ENCODE measurements around the gene SMIM23. TPM values are rescaled to one million over a fixed set of nuclear protein-coding genes. Genes with fewer than 3 reads are reported as not detected.

Gene SMIM23
- total and polyA plus RNA-seq, 9 donors: not detected

DNA sequence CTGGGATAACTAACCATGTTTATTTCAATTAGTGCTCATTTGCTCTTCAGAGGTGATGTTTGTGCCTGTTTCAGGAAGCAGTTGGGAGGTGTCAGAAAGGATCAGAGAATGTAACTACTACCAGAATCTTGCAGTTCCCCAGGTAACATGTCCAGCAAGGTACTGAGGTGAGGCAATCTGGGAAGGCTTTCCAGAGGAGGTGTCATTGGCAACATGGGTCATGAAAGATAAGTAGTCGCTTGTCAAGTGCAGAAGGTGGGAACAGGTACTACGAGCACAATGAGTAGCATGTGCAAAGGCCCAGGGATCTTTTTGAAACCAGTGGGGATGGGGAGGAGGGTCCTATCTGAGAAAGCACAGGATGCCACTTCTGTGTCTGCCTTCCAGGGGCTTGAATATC lies 4.8 kb downstream of the SMIM23 start:
- no peak overlapping the region for H3K4me3 ChIP-seq (ENCODE audit: low read length)
- H3K9me3 ChIP-seq (replicated peaks; ENCODE audit: control insufficient read depth, low read depth, low read length): no peaks in the 10 kb centered on the region
- no peak overlapping the region for H3K27ac ChIP-seq (ENCODE audit: low read length)
- no peak for DNase-seq
- 92% methylated on average over 2 of the region's 2 CpGs for WGBS (ENCODE audit: insufficient coverage)
- H3K36me3 ChIP-seq (ENCODE audit: control insufficient read depth, insufficient read depth, low read length): no peaks in the 10 kb centered on the region
- no peaks in the 10 kb centered on the region for H3K27me3 ChIP-seq (ENCODE audit: control insufficient read depth, insufficient read depth, low read length)
- H3K4me1 ChIP-seq (ENCODE audit: control insufficient read depth, insufficient read depth, low read length): no peaks in the 10 kb centered on the region

DNA sequence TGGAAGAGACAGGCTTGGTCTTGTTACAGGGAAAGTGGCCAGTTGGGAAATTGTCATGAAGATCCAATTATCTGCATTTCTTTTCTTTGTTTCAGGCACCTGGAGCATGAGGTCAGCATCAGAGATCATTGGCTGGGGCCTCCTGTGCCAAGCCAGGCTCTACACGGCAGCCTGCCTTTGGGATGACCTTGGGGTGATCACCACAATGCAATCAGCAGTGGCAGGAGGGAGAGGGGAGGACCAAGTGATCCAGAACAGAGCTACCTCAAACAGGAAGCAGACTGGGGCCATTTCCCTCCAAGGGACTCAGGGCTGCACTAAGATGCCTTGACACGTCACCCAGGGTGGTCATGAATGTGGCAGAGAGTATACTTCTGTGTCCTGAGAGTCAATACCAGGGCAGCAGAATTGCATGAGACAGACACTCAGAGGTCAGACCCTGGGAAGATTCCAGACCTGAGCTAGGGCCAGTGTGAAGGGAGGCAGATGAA lies 8.9 kb downstream of the SMIM23 start:
- Histone ChIP-seq H3K9me3 (replicated peaks; ENCODE audit: control insufficient read depth, low read depth, low read length) (no peaks in the 10 kb centered on the region), H3K4me1 (ENCODE audit: control insufficient read depth, insufficient read depth, low read length) (no peaks in the 10 kb centered on the region), H3K4me3 (ENCODE audit: low read length) (no peak overlapping the region), H3K36me3 (ENCODE audit: control insufficient read depth, insufficient read depth, low read length) (no peaks in the 10 kb centered on the region), H3K27me3 (ENCODE audit: control insufficient read depth, insufficient read depth, low read length) (peaks cover 3% of the 10 kb centered on the region), H3K27ac (ENCODE audit: low read length) (no peak overlapping the region)
- WGBS (ENCODE audit: insufficient coverage): 78% methylated on average over 1 of the region's 2 CpGs
- no peak for DNase-seq

- no peaks in the 10 kb centered on the region for H3K36me3 ChIP-seq (ENCODE audit: control insufficient read depth, insufficient read depth, low read length)
- WGBS (ENCODE audit: insufficient coverage): 100% methylated on average over 2 of the region's 2 CpGs
- H3K4me1 ChIP-seq (ENCODE audit: control insufficient read depth, insufficient read depth, low read length): no peaks in the 10 kb centered on the region
- no peak for DNase-seq
- no peaks in the 10 kb centered on the region for H3K9me3 ChIP-seq (replicated peaks; ENCODE audit: control insufficient read depth, low read depth, low read length)
- H3K27ac ChIP-seq (ENCODE audit: low read length): no peak overlapping the region
- H3K4me3 ChIP-seq (ENCODE audit: low read length): no peak overlapping the region
- peaks cover 3% of the 10 kb centered on the region for H3K27me3 ChIP-seq (ENCODE audit: control insufficient read depth, insufficient read depth, low read length)
Observed at GRCh38 chr5:171795381-171795780, 9.8 kb downstream of the SMIM23 start.

DNA sequence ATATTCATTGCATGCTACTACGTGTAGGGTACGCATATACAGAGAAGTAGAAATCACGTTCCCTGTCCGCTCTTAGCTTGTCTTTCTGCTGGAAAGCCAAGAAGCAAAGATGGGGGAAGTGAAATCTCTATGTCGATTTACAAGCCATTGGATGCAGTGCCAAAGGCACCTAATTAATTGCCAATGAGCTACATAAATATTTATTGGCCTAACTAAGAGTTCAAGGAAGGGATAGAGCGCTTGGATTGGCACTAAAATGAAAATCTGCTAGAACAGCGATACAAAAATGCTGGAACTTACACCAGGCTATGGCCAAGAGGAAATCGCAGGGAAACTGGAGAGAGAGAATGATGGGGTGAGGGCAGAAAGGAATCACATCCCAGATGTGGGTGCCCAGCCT lies 10.8 kb downstream of the SMIM23 start:
- no peaks in the 10 kb centered on the region for H3K4me1 ChIP-seq (ENCODE audit: control insufficient read depth, insufficient read depth, low read length)
- peaks cover 3% of the 10 kb centered on the region for H3K27me3 ChIP-seq (ENCODE audit: control insufficient read depth, insufficient read depth, low read length)
- H3K36me3 ChIP-seq (ENCODE audit: control insufficient read depth, insufficient read depth, low read length): no peaks in the 10 kb centered on the region
- DNase-seq: no peak
- H3K4me3 ChIP-seq (ENCODE audit: low read length): no peak overlapping the region
- H3K27ac ChIP-seq (ENCODE audit: low read length): no peak overlapping the region
- WGBS (ENCODE audit: insufficient coverage): 71% methylated on average over 7 of the region's 8 CpGs
- H3K9me3 ChIP-seq (replicated peaks; ENCODE audit: control insufficient read depth, low read depth, low read length): no peaks in the 10 kb centered on the region

DNA sequence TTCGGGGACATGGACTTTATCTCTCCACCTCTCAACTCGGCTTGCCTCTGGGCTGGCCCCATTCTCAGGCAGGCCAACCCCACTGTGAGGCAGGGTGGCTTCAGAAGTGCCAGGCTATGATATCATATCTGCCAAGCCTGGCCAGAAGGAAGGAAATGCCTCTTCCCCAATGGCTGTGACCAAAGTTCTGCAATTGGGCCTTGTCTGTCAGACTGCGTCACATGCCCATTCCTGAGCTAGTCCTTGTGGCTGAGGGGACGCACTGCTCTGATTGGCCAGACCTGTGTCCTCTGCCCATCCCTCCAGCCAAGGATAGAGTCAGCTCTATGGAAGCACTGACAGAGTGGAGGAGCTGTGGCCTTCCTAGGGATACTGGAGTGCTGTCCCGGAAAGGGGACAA lies 11.9 kb downstream of the SMIM23 start:
- Histone ChIP-seq H3K4me3 (ENCODE audit: low read length) (no peak overlapping the region), H3K9me3 (replicated peaks; ENCODE audit: control insufficient read depth, low read depth, low read length) (no peaks in the 10 kb centered on the region), H3K27me3 (ENCODE audit: control insufficient read depth, insufficient read depth, low read length) (peaks cover 3% of the 10 kb centered on the region), H3K36me3 (ENCODE audit: control insufficient read depth, insufficient read depth, low read length) (no peaks in the 10 kb centered on the region), H3K4me1 (ENCODE audit: control insufficient read depth, insufficient read depth, low read length) (no peaks in the 10 kb centered on the region), H3K27ac (ENCODE audit: low read length) (no peak overlapping the region)
- 88% methylated on average over 3 of the region's 5 CpGs for WGBS (ENCODE audit: insufficient coverage)
- DNase-seq: no peak

- Histone ChIP-seq H3K27ac (ENCODE audit: low read length) (no peak overlapping the region), H3K4me3 (ENCODE audit: low read length) (no peak overlapping the region), H3K9me3 (replicated peaks; ENCODE audit: control insufficient read depth, low read depth, low read length) (no peaks in the 10 kb centered on the region), H3K36me3 (ENCODE audit: control insufficient read depth, insufficient read depth, low read length) (no peaks in the 10 kb centered on the region), H3K4me1 (ENCODE audit: control insufficient read depth, insufficient read depth, low read length) (no peaks in the 10 kb centered on the region), H3K27me3 (ENCODE audit: control insufficient read depth, insufficient read depth, low read length) (peaks cover 3% of the 10 kb centered on the region)
- DNase-seq: no peak
- 36% methylated on average over 7 of the region's 8 CpGs for WGBS (ENCODE audit: insufficient coverage)
Observed at GRCh38 chr5:171798418-171798817, 12.8 kb downstream of the SMIM23 start.

GRCh38 chr5:171801839-171802238 lies 16.2 kb downstream of the SMIM23 start:
- no peak for DNase-seq
- no peaks in the 10 kb centered on the region for H3K36me3 ChIP-seq (ENCODE audit: control insufficient read depth, insufficient read depth, low read length)
- WGBS (ENCODE audit: insufficient coverage): no CpG with 5 or more reads among the region's 1 CpG

GRCh38 chr5:171805746-171806145 lies 20.1 kb downstream of the SMIM23 start:
- Histone ChIP-seq H3K27me3 (ENCODE audit: control insufficient read depth, insufficient read depth, low read length) (peaks cover 26% of the 10 kb centered on the region), H3K9me3 (replicated peaks; ENCODE audit: control insufficient read depth, low read depth, low read length) (no peaks in the 10 kb centered on the region), H3K27ac (ENCODE audit: low read length) (no peak overlapping the region), H3K36me3 (ENCODE audit: control insufficient read depth, insufficient read depth, low read length) (no peaks in the 10 kb centered on the region), H3K4me3 (ENCODE audit: low read length) (no peak overlapping the region), H3K4me1 (ENCODE audit: control insufficient read depth, insufficient read depth, low read length) (no peaks in the 10 kb centered on the region)
- no peak for DNase-seq
- WGBS (ENCODE audit: insufficient coverage): 80% methylated on average over 1 of the region's 4 CpGs

More at GRCh38 chr5:171801839-171802238, 16.2 kb downstream of the SMIM23 start:
- Histone ChIP-seq H3K9me3 (replicated peaks; ENCODE audit: control insufficient read depth, low read depth, low read length) (no peaks in the 10 kb centered on the region), H3K27me3 (ENCODE audit: control insufficient read depth, insufficient read depth, low read length) (peaks cover 19% of the 10 kb centered on the region), H3K27ac (ENCODE audit: low read length) (no peak overlapping the region), H3K4me1 (ENCODE audit: control insufficient read depth, insufficient read depth, low read length) (no peaks in the 10 kb centered on the region), H3K4me3 (ENCODE audit: low read length) (no peak overlapping the region)

DNA sequence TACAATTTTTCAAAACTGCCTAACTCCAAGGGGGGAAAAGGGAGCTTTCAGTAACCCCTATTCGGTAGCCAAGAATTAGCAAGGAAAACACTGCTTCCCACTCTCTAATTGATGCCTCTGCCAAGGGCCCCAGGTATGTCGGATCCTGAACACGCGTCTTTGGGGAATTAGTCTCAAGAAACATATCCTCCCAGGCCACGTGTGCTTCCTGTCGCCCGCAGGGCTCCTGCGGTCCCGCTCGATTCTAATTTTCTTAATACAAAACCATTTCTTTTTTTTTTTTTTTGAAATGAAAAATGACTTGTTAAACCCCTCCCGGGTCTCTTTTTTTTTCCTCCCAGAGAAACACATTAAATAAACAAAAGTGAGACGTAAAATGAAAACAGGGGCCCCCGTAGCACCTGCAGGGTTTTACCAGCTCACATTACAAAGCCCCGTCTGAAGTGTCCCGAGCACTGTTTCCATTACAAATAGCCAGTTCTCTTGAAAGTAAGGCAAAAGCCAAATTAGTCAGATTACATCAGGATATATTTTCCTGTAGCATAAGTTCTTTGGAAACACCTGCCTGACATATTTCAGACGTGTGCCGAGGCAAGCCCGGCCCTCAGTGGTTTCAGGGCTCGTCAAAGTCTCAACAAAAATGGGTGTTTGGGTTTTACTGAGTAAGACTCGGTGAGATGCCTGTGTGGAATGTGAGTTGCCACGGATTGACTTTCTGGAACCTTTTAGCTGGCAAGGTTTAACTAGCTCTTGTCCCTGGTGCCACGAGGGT lies 21.5 kb downstream of the SMIM23 start:
- no peak overlapping the region for H3K27ac ChIP-seq (ENCODE audit: low read length)
- no peaks in the 10 kb centered on the region for H3K4me1 ChIP-seq (ENCODE audit: control insufficient read depth, insufficient read depth, low read length)
- peaks cover 26% of the 10 kb centered on the region for H3K27me3 ChIP-seq (ENCODE audit: control insufficient read depth, insufficient read depth, low read length)
- H3K9me3 ChIP-seq (replicated peaks; ENCODE audit: control insufficient read depth, low read depth, low read length): peaks cover 4% of the 10 kb centered on the region
- 13% methylated on average over 11 of the region's 22 CpGs for WGBS (ENCODE audit: insufficient coverage)
- H3K4me3 ChIP-seq (ENCODE audit: low read length): no peak overlapping the region
- peak; percentile 62 for DNase-seq
- H3K36me3 ChIP-seq (ENCODE audit: control insufficient read depth, insufficient read depth, low read length): no peaks in the 10 kb centered on the region

DNA sequence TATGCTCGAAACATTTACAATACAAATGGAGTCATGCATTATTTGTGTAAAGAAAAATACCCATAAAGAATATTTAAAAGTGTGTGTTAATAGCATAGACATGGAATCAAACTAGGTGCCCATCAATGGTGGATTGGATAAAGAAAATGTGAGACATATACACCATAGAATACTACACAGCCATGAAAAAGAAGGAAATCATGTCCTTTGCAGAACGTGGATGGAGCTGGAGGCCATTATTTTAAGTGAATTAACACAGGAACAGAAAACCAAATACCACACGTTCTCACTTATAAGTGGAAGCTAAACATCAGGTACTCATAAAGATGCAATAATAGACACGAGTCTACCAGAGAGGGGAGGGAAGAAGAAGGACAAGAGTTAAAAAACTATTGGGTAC lies 22.8 kb downstream of the SMIM23 start:
- Histone ChIP-seq H3K4me1 (ENCODE audit: control insufficient read depth, insufficient read depth, low read length) (no peaks in the 10 kb centered on the region), H3K36me3 (ENCODE audit: control insufficient read depth, insufficient read depth, low read length) (no peaks in the 10 kb centered on the region), H3K27ac (ENCODE audit: low read length) (no peak overlapping the region), H3K9me3 (replicated peaks; ENCODE audit: control insufficient read depth, low read depth, low read length) (peaks cover 4% of the 10 kb centered on the region), H3K27me3 (ENCODE audit: control insufficient read depth, insufficient read depth, low read length) (peaks cover 26% of the 10 kb centered on the region), H3K4me3 (ENCODE audit: low read length) (no peak overlapping the region)
- DNase-seq: no peak
- WGBS (ENCODE audit: insufficient coverage): no CpG with 5 or more reads among the region's 4 CpGs

All from muscle of leg (tissue), 11 donors.